NCI-H526 treated with DMSO at 0.1 percent for 48 hours (cell line): ENCODE results near the gene SEMA3D.

ENCODE experiments used
- DNase-seq: peaks from one replicate; lab custom pipeline; 2025; lab: John Stamatoyannopoulos, UW

The SEMA3D gene

GRCh38 chr7:85078181-85078580 lies 108.7 kb downstream of the SEMA3D start:
- DNase-seq, result no peak

DNA sequence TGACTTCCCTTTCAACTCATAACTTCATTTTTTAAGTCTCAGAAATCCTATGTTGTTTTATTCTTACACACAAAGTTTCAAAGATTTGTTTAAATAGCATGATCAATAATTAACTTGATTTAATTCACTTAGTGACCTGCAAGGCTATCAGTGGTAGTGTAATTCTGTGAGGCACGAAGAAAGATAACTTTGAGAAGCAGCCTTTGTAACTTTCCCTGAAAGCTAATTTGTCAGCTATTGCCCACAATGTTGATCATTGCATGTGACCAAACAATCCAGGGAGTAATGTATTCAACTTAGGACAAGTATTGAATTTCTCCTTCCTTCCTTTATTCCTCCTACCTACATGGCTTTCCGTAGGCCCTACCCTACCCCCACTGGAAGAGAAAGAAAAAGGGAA lies 111.0 kb downstream of the SEMA3D start:
- DNase-seq, result no peak

- DNase-seq, result no peak
These were observed 111.9 kb downstream of the SEMA3D start for GRCh38 chr7:85074992-85075391.

DNA sequence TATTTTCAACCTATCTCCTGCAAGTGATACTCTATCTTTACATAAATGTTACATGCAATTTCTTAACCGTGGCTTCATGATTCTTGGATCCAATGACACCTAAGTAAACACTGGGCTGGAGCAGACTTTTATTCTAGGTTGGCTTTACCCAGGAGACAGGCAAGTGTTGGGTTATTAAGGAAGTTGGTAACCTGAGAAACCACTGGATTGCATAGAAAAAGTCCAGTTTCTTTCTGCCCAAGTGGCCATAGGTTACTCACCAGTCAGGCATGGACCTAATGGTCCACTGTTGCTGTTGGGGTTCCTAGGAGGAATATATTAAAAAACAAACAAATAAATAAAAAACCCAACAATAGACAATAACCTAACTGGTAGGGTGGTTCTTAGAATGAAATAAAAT lies 112.8 kb downstream of the SEMA3D start:
- DNase-seq, result no peak

DNA sequence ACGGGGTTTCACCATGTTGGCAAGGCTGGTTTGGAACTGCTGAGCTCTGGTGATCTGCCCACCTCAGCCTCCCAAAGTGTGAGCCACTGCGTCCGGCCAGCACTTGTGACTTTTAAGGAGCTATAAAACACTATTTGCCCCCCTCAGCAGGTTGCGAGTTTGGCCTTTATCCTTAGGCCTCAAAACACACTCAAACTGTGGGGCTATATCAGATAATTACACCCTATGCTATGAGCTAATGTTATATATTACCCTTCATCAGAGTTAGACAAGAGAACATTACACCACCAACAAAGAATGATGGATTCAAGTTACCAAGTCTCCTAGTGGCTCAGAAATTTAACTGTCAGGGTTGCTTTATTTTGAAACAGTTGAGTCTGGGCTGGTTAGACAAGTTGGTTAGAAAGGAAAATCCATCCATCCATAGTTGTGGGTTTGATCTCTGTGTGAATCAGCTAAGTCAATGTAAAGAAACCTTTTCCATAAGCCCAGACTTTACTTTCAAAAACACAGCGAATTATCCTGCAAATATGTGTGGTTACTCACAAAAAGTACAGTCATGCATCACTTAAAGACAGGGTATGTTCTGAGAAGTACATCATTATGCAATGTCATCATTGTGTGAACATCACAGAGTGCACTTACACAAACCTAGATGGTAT lies 115.8 kb downstream of the SEMA3D start:
- no peak for DNase-seq

- DNase-seq, result no peak
These were observed 118.1 kb downstream of the SEMA3D start for GRCh38 chr7:85068799-85069198.

GRCh38 chr7:85067371-85067770 lies 119.5 kb downstream of the SEMA3D start:
- DNase-seq, result no peak

- DNase-seq, result no peak
These were observed 120.9 kb downstream of the SEMA3D start for GRCh38 chr7:85065888-85066485.

GRCh38 chr7:85065306-85065705 lies 121.5 kb downstream of the SEMA3D start:
- no peak for DNase-seq

GRCh38 chr7:85062651-85063050 lies 124.2 kb downstream of the SEMA3D start:
- no peak for DNase-seq

DNA sequence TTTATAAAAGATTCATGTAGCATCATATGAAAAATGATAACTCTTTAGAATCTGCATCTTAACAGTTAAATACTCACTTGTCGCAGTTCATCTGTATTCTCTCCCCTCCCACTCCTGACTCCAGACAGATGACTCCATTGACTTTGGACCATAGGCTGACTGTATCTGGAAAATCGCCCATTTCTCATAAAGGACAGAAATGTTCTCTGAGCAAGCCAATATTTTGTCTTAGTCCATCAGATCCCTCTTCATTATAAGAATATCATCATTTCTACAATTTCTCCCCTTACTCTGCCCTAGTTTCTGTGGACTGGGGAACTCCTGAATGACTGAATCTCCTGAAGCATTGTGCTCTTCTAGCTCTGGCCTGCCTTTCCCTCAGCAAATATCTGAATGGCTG lies 125.4 kb downstream of the SEMA3D start:
- no peak for DNase-seq

GRCh38 chr7:85060696-85061095 lies 126.2 kb downstream of the SEMA3D start:
- DNase-seq, result no peak

- DNase-seq, result no peak
These were observed 130.9 kb downstream of the SEMA3D start for GRCh38 chr7:85055906-85056305.

GRCh38 chr7:85055196-85055595 lies 131.7 kb downstream of the SEMA3D start:
- no peak for DNase-seq

- DNase-seq, result no peak
These were observed 132.6 kb downstream of the SEMA3D start for GRCh38 chr7:85054306-85054705.

DNA sequence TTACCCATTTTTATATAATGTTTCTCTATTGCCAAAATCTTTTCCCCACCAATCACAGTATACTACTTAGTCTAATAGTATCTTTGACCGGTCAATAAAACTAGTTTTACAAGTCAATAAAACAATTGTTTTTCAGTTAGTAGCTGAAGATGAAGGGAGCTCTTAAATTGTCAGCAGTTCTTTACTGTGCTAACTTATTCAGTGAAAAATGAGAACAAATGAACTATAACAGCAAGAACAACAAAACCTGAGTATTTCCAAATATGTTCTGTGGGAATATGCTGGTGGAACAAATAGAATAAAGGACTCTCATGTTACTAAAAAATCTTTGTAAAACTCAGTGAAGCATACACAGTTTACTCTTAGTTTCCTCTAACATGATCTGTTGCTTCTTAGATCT lies 134.0 kb downstream of the SEMA3D start:
- no peak for DNase-seq

GRCh38 chr7:85052056-85052737 lies 134.7 kb downstream of the SEMA3D start:
- no peak for DNase-seq

- DNase-seq, result no peak
These were observed 140.3 kb downstream of the SEMA3D start for GRCh38 chr7:85046534-85046933.

GRCh38 chr7:85041605-85042216 lies 145.1 kb downstream of the SEMA3D start:
- DNase-seq, result peak; percentile 70

DNA sequence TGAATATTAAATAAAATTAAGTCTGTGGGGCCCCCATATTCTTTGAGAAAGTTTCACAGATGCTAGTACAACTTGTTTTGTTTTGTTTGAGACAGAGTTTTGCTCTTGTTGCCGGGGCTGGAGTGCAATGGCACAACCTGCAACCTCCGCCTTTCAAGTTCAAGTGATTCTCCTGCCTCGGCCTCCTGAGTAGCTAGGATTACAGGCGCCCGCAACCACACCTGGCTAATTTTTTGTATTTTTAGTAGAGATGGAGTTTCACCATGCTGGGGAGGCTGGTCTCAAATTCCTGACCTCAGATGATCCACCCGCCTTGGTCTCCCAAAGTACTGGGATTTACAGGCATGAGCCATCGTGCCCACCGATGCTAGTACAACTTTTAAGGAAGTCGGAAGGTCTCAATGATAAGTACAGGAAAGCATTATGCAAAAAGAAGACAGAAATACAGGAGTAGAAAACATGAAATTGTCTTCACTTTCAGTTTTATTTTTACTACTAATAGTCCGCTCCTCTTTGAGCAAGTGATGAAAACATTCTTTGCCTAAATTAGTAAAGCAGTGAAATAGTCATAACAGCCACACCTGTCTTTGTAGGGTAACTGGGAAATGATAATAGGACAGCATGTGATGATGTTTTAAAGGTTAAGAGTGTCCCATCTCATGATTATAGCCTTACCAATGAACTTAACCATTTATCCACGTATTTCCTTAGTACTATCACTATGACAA lies 147.5 kb downstream of the SEMA3D start:
- no peak for DNase-seq

GRCh38 chr7:85038466-85038865 lies 148.4 kb downstream of the SEMA3D start:
- DNase-seq, result no peak

DNA sequence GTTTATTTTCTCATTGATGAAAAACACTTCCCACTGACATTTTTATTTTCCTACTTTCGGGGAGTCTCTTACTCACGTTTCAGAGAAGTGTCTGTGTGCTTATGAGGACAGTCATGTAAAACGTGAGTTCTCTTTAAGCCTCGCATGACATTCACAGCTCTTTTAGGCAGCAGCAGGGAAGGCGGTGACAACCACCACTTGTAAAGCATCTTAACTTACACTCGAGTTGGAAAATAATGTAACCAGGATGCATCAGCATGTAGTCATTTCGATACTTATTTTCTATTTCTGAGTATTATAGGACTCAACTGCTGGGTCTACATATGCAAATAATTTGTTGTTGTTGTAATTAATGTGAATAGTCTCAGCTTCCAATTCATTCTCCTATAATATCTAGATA lies 153.6 kb downstream of the SEMA3D start:
- DNase-seq, result no peak
